Right kidney (tissue), 1 donor: ENCODE data around the gene ARHGAP26.

Source experiments
- DNase-seq: peaks from one replicate; pipeline ENCODE4 v3.0.0-alpha.2; 2016

The ARHGAP26 gene

GRCh38 chr5:143145243-143146160 lies 375.3 kb downstream of the ARHGAP26 start:
- no peak for DNase-seq

DNA sequence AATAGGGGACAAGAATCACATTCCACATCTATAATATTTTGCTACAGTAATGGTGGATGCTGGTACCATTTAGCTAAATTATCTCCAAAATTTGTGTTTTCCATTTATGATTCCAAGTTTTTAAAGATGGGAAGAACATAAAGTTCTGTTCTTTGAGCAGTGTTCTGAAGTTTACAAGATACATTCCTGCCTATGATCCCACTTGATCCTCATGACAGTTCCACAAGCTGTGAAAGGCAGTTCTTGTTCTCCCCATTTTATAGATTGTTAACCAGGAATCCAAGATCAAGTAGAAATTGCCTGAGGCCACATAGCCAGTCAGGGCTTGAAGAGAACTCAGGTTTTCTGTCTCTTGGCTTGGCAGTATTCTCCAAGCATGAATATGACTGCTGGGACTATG lies 376.0 kb downstream of the ARHGAP26 start:
- no peak for DNase-seq

DNA sequence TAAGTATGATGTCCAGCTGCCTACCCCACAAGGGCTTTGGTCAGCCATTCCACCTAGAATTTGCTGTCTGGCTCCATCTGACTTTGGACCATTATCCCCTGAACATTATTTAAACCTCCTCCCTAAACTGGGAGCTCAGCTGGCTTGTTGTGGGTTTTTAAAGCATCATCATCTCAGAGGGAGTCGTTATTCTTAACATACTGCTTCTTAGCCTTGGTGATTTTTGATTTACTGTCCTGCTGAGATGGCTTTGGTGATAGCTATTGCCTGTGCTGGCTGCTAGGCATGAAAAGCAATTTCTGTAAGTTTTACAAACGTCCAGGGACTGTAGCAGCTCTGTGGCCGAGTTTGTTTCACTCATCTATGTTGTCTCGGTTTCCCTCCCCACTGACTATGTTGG lies 377.2 kb downstream of the ARHGAP26 start:
- no peak for DNase-seq

DNA sequence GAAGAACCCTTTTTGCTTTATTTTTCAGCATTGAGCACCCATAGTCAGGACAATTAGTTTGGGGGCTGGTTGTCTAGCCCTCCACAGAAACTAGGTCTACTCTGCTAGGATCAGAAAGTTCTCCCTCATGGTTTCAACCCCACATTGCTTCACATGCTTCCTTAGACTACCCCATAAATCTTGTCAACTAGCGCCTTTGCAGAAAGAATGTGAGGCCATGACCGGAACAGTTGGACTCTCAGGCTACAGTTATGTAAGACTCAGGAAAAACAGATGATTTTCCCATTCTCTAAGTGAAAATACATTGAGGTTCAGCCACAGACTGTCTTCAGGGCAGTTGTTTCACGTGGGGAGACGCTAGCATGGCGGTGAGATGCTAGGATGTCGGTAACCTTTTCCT lies 377.7 kb downstream of the ARHGAP26 start:
- no peak for DNase-seq

DNA sequence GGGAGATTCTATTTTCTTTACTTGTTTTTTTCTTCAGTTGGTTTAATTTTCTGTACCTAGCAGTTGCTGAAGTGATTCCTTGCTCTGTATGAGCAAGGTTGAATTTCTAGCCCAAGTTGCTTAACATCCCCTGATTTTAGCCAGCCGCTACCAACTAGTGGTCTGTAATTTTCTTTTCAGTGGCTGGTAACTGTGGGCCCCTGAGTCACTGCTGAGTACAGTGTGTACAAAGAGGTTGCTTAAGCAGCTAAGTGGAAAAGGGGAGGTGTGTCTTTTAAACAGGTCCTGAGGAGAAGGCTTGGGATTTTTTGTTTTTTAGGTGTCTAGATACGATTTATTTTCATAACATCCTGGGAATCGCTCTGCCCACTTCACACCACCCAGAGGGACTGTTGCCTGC lies 378.6 kb downstream of the ARHGAP26 start:
- no peak for DNase-seq

DNA sequence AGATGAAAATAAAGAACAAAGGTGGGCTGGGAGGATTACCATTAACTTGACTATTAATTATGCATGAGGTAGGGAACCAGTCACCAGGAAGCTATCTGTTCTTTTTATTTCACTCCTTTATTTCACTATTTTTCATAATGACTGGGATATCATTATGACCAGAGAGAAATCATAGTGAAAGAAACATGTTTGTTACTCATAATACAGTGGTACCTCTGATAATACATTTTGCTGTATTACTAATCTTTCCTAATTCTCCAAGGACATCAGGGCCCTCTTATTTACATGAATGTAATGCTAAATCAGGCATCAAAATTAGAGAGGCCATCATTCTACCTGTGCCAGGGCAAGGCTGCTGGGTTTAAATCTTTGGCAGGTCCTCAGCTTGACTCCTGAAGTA lies 379.6 kb downstream of the ARHGAP26 start:
- no peak for DNase-seq

DNA sequence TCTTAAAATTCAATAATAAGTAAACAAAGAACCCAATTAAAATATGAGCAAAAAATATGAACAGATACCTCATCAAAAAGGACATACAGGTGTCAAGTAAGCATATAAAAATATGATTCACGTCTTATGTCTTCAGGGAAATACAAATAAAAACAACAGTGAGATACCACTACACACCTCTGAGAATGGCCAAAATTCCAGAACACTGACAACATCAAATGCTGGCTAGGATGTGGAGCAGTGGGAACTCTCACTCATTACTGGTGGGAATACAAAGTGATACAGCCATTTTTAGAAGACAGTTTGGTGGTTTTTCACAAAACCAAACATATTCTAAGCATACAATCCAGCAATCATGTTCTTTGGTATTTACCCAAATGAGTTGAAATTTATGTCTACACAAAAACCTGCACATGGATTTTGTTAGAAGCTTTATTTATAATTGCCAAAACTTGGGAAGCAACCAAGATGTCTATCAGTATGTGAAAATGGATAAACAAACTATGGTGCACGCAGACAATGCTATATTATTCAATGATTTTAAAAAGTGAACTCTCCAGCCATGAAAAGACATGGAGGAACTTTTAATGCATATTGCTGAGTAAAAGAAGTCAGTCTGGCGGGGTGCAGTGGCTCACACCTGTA lies 381.0 kb downstream of the ARHGAP26 start:
- DNase-seq = no peak

- DNase-seq = no peak
These were observed 382.3 kb downstream of the ARHGAP26 start for GRCh38 chr5:143152445-143152844.

GRCh38 chr5:143153332-143154119 lies 383.3 kb downstream of the ARHGAP26 start:
- DNase-seq = no peak

- no peak for DNase-seq
These were observed 384.6 kb downstream of the ARHGAP26 start for GRCh38 chr5:143154510-143155370.

DNA sequence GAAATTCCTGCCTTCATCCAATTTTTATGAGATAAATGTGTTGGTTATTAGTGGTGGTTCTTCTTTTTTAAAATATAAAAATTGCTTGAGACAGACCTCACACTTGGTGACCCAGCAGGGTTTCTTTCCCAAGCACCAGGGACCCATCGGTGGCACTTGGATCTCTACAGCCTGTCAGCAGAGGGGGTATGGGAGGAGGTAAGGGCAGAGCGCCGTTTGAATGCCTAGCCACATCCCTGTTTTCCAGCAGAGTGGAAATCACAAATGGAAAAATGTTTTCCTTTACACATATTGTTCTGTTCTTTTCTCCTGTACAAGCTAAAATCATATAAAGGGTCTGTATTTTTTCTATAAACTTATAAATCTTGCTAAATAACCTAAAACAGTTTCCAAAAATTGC lies 385.3 kb downstream of the ARHGAP26 start:
- DNase-seq = no peak

DNA sequence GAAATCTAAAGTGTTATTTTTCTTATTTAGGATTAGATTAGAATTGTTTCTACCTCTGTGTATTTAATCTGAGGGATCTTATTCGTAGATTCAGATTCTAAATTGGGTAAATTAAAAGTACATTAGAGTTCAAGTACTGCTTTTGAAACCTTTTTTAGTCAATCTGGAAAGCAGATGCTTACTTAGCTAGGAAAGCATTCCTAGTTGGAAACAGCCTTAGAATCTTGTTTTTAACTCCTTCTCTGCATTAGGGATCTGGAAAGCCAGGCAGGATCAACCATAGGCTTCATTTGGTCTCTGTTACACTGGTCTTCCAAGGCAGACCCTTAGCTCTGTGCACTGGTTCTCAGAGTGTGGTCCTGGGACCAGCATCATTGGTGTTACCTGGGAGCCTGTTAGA lies 385.9 kb downstream of the ARHGAP26 start:
- no peak for DNase-seq

GRCh38 chr5:143156572-143156971 lies 386.4 kb downstream of the ARHGAP26 start:
- DNase-seq = no peak

GRCh38 chr5:143159031-143159430 lies 388.9 kb downstream of the ARHGAP26 start:
- DNase-seq = no peak

- DNase-seq = no peak
These were observed 391.8 kb downstream of the ARHGAP26 start for GRCh38 chr5:143161885-143162540.

DNA sequence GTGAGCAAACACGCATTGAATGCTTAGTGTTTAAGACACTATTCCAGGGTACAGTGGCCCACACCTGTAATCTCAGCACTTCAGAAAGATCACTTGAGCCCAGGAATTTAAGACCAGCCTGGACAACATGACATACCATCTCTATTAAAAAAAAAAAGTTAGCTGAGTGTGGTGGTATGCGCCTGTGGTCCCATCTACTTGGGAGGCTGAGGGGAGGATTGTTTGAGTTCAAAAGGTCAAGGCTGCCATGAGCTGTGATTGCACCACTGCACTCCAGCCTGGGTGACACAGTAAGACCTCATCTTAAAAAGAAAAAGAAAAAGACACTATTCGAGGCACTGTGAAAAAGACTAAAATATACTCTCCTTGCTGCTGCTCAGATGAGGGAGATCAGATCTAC lies 392.6 kb downstream of the ARHGAP26 start:
- no peak for DNase-seq

- DNase-seq = no peak
These were observed 394.4 kb downstream of the ARHGAP26 start for GRCh38 chr5:143164557-143164956.

DNA sequence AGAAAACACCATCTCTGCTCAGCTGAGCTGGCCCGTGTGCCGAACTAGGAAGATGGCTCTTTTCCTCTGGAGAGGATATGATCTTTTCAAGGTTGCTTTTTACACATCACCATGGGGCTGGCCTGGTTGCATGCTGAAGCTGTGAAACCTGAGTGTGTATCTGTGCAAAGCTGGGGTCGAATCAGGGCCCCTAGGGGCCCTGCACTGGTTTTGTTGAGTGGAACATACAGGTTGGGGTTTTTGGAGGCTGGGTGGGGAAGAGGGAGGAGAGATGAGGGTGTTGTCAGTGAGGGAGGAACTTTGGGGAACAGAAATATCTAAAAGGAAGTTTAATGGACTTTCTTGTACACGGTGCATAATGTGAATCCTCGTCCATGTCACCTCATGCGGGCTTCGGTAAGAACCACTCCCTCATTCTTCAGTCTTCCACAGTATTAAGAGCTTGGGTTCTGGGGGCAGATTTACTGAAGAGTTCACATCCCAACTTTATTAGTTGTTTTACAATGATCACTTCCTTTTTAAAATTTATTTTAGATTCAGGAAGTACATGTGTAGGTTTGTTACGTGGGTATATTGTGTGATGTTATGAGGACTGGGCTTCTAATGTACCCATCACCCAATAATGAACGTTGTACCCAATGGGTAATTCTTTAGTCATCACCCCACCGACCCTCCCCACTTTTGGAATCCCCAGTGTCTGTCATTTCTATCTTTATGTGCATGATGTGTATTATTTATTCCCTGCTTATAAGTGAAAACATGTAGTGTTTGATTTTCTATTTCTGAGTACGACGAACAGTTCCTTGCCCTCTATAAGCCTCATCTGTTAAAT lies 395.1 kb downstream of the ARHGAP26 start:
- no peak for DNase-seq

DNA sequence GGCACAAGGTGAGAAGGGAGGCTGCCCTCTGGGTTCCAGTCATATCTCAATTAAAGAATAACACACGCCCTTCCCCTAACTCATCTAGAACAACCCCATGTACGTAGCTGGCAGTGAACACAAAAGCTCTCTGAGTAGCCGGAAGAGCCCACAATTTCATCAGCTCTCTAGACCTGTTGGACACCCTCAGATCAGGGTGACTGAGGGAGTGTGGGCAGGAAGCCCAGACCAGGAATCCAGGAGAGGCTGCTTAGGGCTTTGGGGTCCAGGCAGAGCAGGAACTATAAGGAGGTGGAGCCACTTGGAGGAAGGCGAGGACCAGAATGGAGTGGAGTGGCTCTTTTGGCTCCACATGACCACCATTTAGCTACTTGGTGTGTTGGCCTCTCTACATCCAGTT lies 395.9 kb downstream of the ARHGAP26 start:
- DNase-seq = no peak

- no peak for DNase-seq
These were observed 396.7 kb downstream of the ARHGAP26 start for GRCh38 chr5:143166661-143167420.
